Parathyroid adenoma (tissue), 2 donors: ENCODE data around the gene CD300E.

Experiments used
- H2AFZ ChIP-seq: fragments of 300-600 bp; sonication (generic); one replicate; pipeline ENCODE4 v1.7.0; 2017; ENCODE audit warnings: antibody characterized with exemption, mild to moderate bottlenecking
- H3K27ac ChIP-seq: fragments of 300-600 bp; sonication (generic); one replicate; pipeline ENCODE4 v1.7.0; 2017
- H3K27me3 ChIP-seq: fragments of 300-600 bp; sonication (generic); one replicate; pipeline ENCODE4 v1.7.0; 2017; ENCODE audit warnings: low read length; ENCODE audit not compliant: control insufficient read depth, insufficient read depth
- H3K36me3 ChIP-seq: fragments of 300-600 bp; sonication (generic); one replicate; pipeline ENCODE4 v1.7.0; 2017; ENCODE audit warnings: low read length; ENCODE audit not compliant: control insufficient read depth, insufficient read depth
- H3K4me1 ChIP-seq: fragments of 300-600 bp; sonication (generic); one replicate; pipeline ENCODE4 v1.7.0; 2017; ENCODE audit warnings: control low read depth
- H3K4me2 ChIP-seq: fragments of 300-600 bp; sonication (generic); one replicate; pipeline ENCODE4 v1.7.0; 2017; ENCODE audit warnings: low read length
- H3K4me3 ChIP-seq: fragments of 300-600 bp; sonication (generic); one replicate; pipeline ENCODE4 v1.7.0; 2017; ENCODE audit warnings: low read depth, low read length
- H3K79me2 ChIP-seq: fragments of 300-600 bp; sonication (generic); one replicate; pipeline ENCODE4 v1.7.0; 2017; ENCODE audit warnings: control low read depth
- H3K9ac ChIP-seq: fragments of 300-600 bp; sonication (generic); one replicate; pipeline ENCODE4 v1.7.0; 2017; ENCODE audit warnings: mild to moderate bottlenecking
- H3K9me3 ChIP-seq: fragments of 300-600 bp; sonication (generic); one replicate; pipeline ENCODE4 v1.7.0; 2017; ENCODE audit warnings: low read length; ENCODE audit not compliant: control insufficient read depth
- TF ChIP-seq, protein P1 (sequence below): fragments of 300-600 bp; sonication (generic); IDR thresholded peaks from one replicate; pipeline ENCODE4 v1.7.0; 2017; ENCODE audit warnings: antibody characterized with exemption, mild to moderate bottlenecking
- donor health status: primary hyperparathyroidism.

CD300E gene

GRCh38 chr17:74647871-74648672 is 24.5 kb upstream of the CD300E start:
- Histone ChIP-seq H3K4me2 (no peak overlapping the region), H3K4me1 (peaks cover 4% of the 10 kb centered on the region), H2AFZ (no peak overlapping the region), H3K9me3 (no peaks in the 10 kb centered on the region), H3K9ac (no peak overlapping the region), H3K4me3 (no peak overlapping the region), H3K36me3 (no peaks in the 10 kb centered on the region), H3K27ac (no peak overlapping the region), H3K27me3 (peaks cover 4% of the 10 kb centered on the region), H3K79me2 (no peaks in the 10 kb centered on the region)
- TF ChIP-seq, protein P1, sequence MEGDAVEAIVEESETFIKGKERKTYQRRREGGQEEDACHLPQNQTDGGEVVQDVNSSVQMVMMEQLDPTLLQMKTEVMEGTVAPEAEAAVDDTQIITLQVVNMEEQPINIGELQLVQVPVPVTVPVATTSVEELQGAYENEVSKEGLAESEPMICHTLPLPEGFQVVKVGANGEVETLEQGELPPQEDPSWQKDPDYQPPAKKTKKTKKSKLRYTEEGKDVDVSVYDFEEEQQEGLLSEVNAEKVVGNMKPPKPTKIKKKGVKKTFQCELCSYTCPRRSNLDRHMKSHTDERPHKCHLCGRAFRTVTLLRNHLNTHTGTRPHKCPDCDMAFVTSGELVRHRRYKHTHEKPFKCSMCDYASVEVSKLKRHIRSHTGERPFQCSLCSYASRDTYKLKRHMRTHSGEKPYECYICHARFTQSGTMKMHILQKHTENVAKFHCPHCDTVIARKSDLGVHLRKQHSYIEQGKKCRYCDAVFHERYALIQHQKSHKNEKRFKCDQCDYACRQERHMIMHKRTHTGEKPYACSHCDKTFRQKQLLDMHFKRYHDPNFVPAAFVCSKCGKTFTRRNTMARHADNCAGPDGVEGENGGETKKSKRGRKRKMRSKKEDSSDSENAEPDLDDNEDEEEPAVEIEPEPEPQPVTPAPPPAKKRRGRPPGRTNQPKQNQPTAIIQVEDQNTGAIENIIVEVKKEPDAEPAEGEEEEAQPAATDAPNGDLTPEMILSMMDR, result no peak

DNA sequence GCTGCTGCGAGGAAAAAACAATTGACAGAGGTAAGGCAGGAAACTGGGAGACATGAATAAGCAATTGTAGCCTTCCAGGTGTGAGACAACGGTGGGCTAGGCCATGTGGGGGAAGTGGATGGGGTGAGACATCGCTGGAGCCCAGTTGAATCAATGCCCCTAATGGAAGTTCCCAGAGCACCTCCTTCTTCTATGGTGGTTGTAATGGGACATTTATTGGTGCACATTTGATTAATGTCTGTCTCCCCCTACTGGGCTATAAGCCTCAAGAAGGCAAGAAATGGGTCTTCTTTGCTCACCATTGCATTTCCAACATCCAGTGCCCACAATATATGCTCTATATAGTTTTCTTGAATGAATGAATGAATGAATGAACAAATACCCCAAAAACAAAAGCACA is 22.7 kb upstream of the CD300E start:
- Histone ChIP-seq H2AFZ (no peak overlapping the region), H3K36me3 (no peaks in the 10 kb centered on the region), H3K9me3 (no peaks in the 10 kb centered on the region), H3K27me3 (peaks cover 4% of the 10 kb centered on the region), H3K79me2 (no peaks in the 10 kb centered on the region), H3K9ac (no peak overlapping the region), H3K4me1 (peaks cover 4% of the 10 kb centered on the region), H3K4me2 (no peak overlapping the region), H3K4me3 (no peak overlapping the region), H3K27ac (no peak overlapping the region)
- TF ChIP-seq, protein P1, result peak; percentile 43

GRCh38 chr17:74645010-74645409 is 21.5 kb upstream of the CD300E start:
- no peak overlapping the region for H3K9ac ChIP-seq
- H3K36me3 ChIP-seq, result no peaks in the 10 kb centered on the region
- no peak overlapping the region for H3K4me2 ChIP-seq
- H3K27me3 ChIP-seq, result peaks cover 4% of the 10 kb centered on the region
- TF ChIP-seq, protein P1, result no peak
- no peak overlapping the region for H2AFZ ChIP-seq
- H3K79me2 ChIP-seq, result no peaks in the 10 kb centered on the region
- no peak overlapping the region for H3K4me3 ChIP-seq
- H3K27ac ChIP-seq, result no peak overlapping the region
- no peaks in the 10 kb centered on the region for H3K4me1 ChIP-seq
- H3K9me3 ChIP-seq, result no peaks in the 10 kb centered on the region

GRCh38 chr17:74644419-74644818 is 20.9 kb upstream of the CD300E start:
- no peaks in the 10 kb centered on the region for H3K4me1 ChIP-seq
- H3K79me2 ChIP-seq, result no peaks in the 10 kb centered on the region
- H3K4me2 ChIP-seq, result no peak overlapping the region
- H3K9me3 ChIP-seq, result no peaks in the 10 kb centered on the region
- no peak overlapping the region for H3K4me3 ChIP-seq
- H3K36me3 ChIP-seq, result no peaks in the 10 kb centered on the region
- no peak overlapping the region for H2AFZ ChIP-seq
- H3K27ac ChIP-seq, result no peak overlapping the region
- no peak overlapping the region for H3K9ac ChIP-seq
- TF ChIP-seq, protein P1, result no peak
- H3K27me3 ChIP-seq, result peaks cover 4% of the 10 kb centered on the region

DNA sequence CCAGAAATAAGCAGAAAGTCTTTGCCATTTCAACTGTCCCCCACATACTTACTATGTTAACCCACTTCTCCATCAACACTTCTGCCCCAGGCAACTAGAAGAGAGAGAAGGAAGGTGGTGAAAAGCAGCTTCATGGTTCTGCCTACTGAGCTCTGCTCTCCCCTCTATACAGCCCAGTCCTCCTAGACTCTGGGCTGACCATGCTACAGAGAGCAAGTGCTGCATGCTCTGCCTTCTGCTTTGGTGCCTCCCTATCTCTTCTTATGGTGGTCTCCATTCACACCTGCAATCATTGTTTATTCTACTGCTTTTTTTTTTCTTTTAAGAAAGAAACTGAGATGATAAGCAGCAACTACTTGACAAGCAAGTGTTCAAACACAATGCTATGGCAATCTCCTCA is 20.3 kb upstream of the CD300E start:
- Histone ChIP-seq H3K36me3 (no peaks in the 10 kb centered on the region), H3K4me3 (no peak overlapping the region), H2AFZ (no peak overlapping the region), H3K4me1 (no peaks in the 10 kb centered on the region), H3K4me2 (no peak overlapping the region), H3K79me2 (no peaks in the 10 kb centered on the region), H3K27me3 (peaks cover 2% of the 10 kb centered on the region), H3K9ac (no peak overlapping the region), H3K9me3 (no peaks in the 10 kb centered on the region), H3K27ac (no peak overlapping the region)
- TF ChIP-seq, protein P1, result no peak
